ENCODE results near the gene SLC27A5. TPM values are rescaled to one million over a fixed set of nuclear protein-coding genes. Genes with fewer than 3 reads are reported as not detected.

SLC27A5 gene
- total and polyA plus RNA-seq, 2 experiments from 2014 or later, result 9.0 to 19.1 TPM

DNA sequence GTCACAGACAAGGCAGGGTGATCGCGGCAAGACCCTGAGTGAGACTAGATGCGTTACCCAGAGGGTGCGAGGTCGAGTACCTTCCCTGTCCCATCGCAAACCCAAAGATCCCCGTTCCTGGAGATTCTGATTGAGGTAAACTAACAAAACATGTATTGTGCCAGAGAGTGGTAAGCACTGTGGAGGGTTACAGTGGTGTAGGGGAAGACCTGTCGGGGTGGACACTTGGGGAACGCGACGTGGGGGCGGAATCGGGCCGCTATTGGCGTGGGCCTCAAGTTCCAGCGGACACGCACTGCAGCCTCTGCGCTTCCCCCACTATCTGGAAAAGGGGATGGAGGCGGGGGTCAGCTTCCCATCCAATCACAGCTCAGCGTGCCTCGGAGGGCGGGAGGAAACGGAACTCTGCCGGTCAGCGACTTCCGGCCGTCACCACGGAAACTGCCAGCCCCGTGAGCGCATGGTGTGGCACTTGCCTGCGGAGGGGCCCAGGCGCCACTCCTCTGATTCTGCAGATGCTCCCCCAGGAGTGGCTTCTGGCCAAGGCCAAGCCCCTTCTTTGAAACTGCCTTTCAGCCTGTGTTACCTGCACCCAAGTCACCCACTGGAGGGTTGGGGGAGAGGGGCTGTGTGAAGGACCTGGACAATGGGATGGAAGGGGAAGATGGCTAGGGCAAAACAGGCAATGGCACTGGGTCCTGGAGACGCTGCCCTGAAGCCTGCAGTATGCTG lies 47.6 kb upstream of the SLC27A5 start:
- H3K79me2 ChIP-seq, result peaks cover 49% of the 10 kb centered on the region
- H2AFZ ChIP-seq, result peak overlapping the region; percentile 39
- H3K4me2 ChIP-seq, result peak overlapping the region; percentile 77
- H4K20me1 ChIP-seq (ENCODE audit: insufficient read depth, poor library complexity, severe bottlenecking), result no peaks in the 10 kb centered on the region
- no peak for TF ChIP-seq EZH2 (IDR thresholded peaks at IDR 0.05; ENCODE audit: borderline replicate concordance)
- TF ChIP-seq EZH2phosphoT487 (IDR thresholded peaks at IDR 0.05; ENCODE audit: low read depth, severe bottlenecking, unreplicated experiment), result no peak
- TF ChIP-seq, protein P1, sequence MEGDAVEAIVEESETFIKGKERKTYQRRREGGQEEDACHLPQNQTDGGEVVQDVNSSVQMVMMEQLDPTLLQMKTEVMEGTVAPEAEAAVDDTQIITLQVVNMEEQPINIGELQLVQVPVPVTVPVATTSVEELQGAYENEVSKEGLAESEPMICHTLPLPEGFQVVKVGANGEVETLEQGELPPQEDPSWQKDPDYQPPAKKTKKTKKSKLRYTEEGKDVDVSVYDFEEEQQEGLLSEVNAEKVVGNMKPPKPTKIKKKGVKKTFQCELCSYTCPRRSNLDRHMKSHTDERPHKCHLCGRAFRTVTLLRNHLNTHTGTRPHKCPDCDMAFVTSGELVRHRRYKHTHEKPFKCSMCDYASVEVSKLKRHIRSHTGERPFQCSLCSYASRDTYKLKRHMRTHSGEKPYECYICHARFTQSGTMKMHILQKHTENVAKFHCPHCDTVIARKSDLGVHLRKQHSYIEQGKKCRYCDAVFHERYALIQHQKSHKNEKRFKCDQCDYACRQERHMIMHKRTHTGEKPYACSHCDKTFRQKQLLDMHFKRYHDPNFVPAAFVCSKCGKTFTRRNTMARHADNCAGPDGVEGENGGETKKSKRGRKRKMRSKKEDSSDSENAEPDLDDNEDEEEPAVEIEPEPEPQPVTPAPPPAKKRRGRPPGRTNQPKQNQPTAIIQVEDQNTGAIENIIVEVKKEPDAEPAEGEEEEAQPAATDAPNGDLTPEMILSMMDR (IDR thresholded peaks at IDR 0.05; ENCODE audit: poor library complexity), result no peak
- H3K36me3 ChIP-seq (replicated peaks; ENCODE audit: insufficient read depth, low read depth), result no peaks in the 10 kb centered on the region
- H3K4me3 ChIP-seq, result peak overlapping the region; percentile 26
- DNase-seq (ENCODE audit: low spot score), result peak; percentile 94
- WGBS (ENCODE audit: low lambda C conversion rate, missing lambda C conversion rate), result under 1% methylated on average over 29 of the region's 33 CpGs
- peak overlapping the region; percentile 98 for H3K27ac ChIP-seq
- no peaks in the 10 kb centered on the region for H3K9me2 ChIP-seq (replicated peaks; ENCODE audit: insufficient read depth)
- no peaks in the 10 kb centered on the region for H3K27me3 ChIP-seq
- H3K4me1 ChIP-seq (ENCODE audit: insufficient read depth), result peaks cover 16% of the 10 kb centered on the region
- H3K9me3 ChIP-seq (ENCODE audit: low read depth), result no peaks in the 10 kb centered on the region

DNA sequence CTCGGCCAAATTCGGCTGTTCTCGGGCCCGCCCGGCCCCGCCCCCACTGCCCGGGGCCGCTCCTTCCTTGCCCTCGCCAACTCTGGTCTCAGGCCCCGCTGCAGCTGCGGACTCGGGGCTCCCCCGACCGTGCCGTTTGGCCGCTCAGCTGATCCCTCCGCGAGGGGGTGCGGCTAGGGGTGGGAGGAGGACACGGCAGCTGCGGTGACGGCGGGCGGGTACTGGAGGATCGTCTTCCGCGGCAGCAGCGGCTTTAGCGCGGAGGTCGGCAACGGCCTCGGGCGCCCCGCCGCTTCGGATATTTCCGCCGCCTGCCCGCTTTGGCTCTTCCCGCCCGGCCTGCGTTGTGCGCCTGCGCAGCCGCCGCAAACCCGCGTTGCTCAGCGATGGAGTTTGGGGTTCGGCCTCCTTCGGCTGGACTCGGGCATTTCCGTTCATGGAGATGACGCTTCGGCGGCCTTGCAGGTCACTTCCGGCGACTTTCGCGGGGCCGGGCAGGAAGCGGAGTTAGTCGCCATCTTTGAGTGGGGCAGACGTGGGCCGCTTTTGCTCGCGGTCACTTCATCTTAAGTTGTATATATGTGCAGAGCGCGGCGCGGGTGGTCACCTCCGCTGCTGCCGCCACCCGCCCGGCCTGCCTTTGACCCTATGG lies 47.0 kb upstream of the SLC27A5 start:
- Histone ChIP-seq H4K20me1 (ENCODE audit: insufficient read depth, poor library complexity, severe bottlenecking) (no peaks in the 10 kb centered on the region), H3K9me2 (replicated peaks; ENCODE audit: insufficient read depth) (no peaks in the 10 kb centered on the region), H3K27me3 (no peaks in the 10 kb centered on the region), H3K36me3 (replicated peaks; ENCODE audit: insufficient read depth, low read depth) (no peaks in the 10 kb centered on the region), H2AFZ (peak overlapping the region; percentile 39), H3K4me1 (ENCODE audit: insufficient read depth) (peaks cover 22% of the 10 kb centered on the region), H3K79me2 (peaks cover 56% of the 10 kb centered on the region), H3K9me3 (ENCODE audit: low read depth) (no peaks in the 10 kb centered on the region), H3K4me2 (peak overlapping the region; percentile 77), H3K27ac (peak overlapping the region; percentile 98), H3K4me3 (peak overlapping the region; percentile 40)
- DNase-seq (ENCODE audit: low spot score), result peak; percentile 99
- TF ChIP-seq EZH2 (IDR thresholded peaks at IDR 0.05; ENCODE audit: borderline replicate concordance) (no peak), EZH2phosphoT487 (IDR thresholded peaks at IDR 0.05; ENCODE audit: low read depth, severe bottlenecking, unreplicated experiment) (no peak)
- TF ChIP-seq, protein P1 (IDR thresholded peaks at IDR 0.05; ENCODE audit: poor library complexity), result peak; percentile 2
- under 1% methylated on average over 60 of the region's 76 CpGs for WGBS (ENCODE audit: low lambda C conversion rate, missing lambda C conversion rate)

DNA sequence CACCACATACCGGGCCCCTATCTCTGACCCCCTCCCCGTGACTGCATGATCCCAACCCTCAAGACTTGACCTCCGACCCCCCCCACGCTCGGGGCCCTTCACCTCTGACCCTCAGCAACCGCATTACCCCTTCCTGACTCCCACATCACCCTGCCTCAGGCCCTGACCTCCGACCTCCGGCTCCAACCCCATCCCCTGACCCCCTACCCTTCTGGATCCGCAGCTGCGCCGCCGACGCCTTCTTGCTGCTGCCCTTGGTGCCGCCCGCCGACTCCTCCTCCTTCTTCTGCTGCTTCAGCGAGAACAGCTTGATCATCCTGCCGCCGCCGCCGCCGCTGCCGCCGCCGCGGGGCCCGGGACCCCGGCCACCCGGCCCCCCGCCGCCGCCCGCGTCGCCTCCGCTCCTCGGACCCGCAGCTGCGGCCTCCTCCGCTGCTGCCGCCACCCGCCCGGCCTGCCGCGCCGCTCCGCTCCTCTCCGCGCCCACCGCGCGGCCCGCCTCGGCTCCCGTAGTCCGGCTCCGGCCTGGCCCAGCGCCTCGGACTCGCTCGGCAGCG lies 46.4 kb upstream of the SLC27A5 start, which contains the start of gene UBE2M:
Gene UBE2M, minus strand, starts transcription at position 546 of the 557 bp plus-strand sequence. Its CDS starts 230 bp downstream, at position 316.
- H3K27ac ChIP-seq, result peak within 1 kb of the TSS; percentile 98
- under 1% methylated on average over 23 of the region's 62 CpGs for WGBS (ENCODE audit: low lambda C conversion rate, missing lambda C conversion rate)
- peak within 1 kb of the TSS; percentile 94 for H3K4me2 ChIP-seq
- peaks cover 62% of the 10 kb centered on the region for H3K79me2 ChIP-seq
- no peaks in the 10 kb centered on the region for H4K20me1 ChIP-seq (ENCODE audit: insufficient read depth, poor library complexity, severe bottlenecking)
- H3K9me3 ChIP-seq (ENCODE audit: low read depth), result no peaks in the 10 kb centered on the region
- TF ChIP-seq, protein P1 (IDR thresholded peaks at IDR 0.05; ENCODE audit: poor library complexity), result no peak
- TF ChIP-seq EZH2 (IDR thresholded peaks at IDR 0.05; ENCODE audit: borderline replicate concordance) (no peak), EZH2phosphoT487 (IDR thresholded peaks at IDR 0.05; ENCODE audit: low read depth, severe bottlenecking, unreplicated experiment) (no peak)
- peaks cover 27% of the 10 kb centered on the region for H3K4me1 ChIP-seq (ENCODE audit: insufficient read depth)
- H3K4me3 ChIP-seq, result peak within 1 kb of the TSS; percentile 78
- H3K9me2 ChIP-seq (replicated peaks; ENCODE audit: insufficient read depth), result no peaks in the 10 kb centered on the region
- H3K27me3 ChIP-seq, result no peaks in the 10 kb centered on the region
- DNase-seq (ENCODE audit: low spot score), result peak; percentile 96
- peak within 1 kb of the TSS; percentile 39 for H2AFZ ChIP-seq
- H3K36me3 ChIP-seq (replicated peaks; ENCODE audit: insufficient read depth, low read depth), result no peaks in the 10 kb centered on the region

All from hepatocyte (in vitro differentiated cells).